ENCODE measurements around the gene CAVIN3. TPM values are rescaled to one million over a fixed set of nuclear protein-coding genes. Genes with fewer than 3 reads are reported as not detected.

The CAVIN3 gene
- total RNA-seq, 1 experiment from 2014 or later, result 18.6 TPM

DNA sequence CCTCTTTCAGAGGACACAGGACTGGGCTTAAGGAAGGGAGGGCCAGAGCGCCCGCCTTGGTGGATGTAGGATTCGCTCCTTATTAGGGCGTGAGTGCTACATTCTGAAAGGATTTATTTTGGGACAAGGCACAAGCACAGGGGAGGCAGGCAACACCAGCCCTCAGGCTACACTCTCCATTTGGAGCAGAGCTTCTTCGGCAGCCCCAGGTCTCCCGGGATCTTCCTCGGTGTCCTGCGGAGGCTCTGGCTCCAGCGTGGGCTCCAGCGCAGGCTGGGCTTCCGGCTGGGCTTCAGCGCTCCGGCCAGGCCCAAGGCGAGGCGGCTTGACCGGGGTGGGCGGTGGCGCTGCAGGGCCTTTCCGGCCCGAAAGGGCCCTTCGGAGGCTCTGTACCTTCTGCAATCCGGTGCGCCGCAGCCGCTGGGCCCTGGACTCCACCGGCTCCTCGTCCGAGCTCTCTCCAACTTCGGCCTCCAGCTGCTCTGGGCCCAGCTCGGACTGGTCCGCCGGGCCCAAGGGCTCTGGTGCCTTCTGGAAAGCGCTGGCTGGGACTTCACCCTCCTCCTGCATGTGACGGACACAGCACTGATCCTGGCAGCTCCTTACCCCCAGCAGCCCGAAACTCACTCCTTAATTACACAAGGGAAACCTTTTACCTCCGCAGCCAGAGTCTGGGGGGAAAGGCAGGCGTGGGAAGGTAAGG is 1.1 kb downstream of the CAVIN3 start:
- Histone ChIP-seq H3K4me1 (ENCODE audit: control insufficient read depth in 1 of 2, insufficient read depth in 2 of 2, low read length in 2 of 2) (peaks cover 36 to 52% of the 10 kb centered on the region in 2 experiments), H2AFZ (ENCODE audit: low read depth, low read length, poor library complexity, severe bottlenecking) (no peak overlapping the region), H3K9ac (ENCODE audit: low read length) (peak overlapping the region; percentile 74), H3K9me3 (ENCODE audit: control insufficient read depth in 1 of 2, insufficient read depth in 1 of 2, low read depth in 1 of 2, low read length in 2 of 2) (no peaks in the 10 kb centered on the region), H3K27ac (ENCODE audit: low read depth, low read length) (peak overlapping the region; percentile 94), H3K27me3 (ENCODE audit: insufficient read depth, low read length) (no peaks in the 10 kb centered on the region), H3K36me3 (ENCODE audit: control insufficient read depth in 1 of 2, insufficient read depth in 2 of 2, low read length in 2 of 2) (no peaks in the 10 kb centered on the region), H3K79me2 (ENCODE audit: insufficient read depth, low read length) (no peaks in the 10 kb centered on the region), H3K9me2 (ENCODE audit: insufficient read depth) (no peaks in the 10 kb centered on the region), H3K4me2 (ENCODE audit: low read length) (peak overlapping the region; percentile 89), H3K4me3 (replicated peaks in 1 of 2; ENCODE audit: low read depth in 1 of 2, low read length in 2 of 2) (peak overlapping the region; percentile 49 to 64), H4K20me1 (ENCODE audit: insufficient read depth) (no peaks in the 10 kb centered on the region)
- TF ChIP-seq, protein P1, sequence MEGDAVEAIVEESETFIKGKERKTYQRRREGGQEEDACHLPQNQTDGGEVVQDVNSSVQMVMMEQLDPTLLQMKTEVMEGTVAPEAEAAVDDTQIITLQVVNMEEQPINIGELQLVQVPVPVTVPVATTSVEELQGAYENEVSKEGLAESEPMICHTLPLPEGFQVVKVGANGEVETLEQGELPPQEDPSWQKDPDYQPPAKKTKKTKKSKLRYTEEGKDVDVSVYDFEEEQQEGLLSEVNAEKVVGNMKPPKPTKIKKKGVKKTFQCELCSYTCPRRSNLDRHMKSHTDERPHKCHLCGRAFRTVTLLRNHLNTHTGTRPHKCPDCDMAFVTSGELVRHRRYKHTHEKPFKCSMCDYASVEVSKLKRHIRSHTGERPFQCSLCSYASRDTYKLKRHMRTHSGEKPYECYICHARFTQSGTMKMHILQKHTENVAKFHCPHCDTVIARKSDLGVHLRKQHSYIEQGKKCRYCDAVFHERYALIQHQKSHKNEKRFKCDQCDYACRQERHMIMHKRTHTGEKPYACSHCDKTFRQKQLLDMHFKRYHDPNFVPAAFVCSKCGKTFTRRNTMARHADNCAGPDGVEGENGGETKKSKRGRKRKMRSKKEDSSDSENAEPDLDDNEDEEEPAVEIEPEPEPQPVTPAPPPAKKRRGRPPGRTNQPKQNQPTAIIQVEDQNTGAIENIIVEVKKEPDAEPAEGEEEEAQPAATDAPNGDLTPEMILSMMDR (IDR thresholded peaks at IDR 0.05 in 2 of 3, conservative IDR thresholded peaks at IDR 0.05 in 1 of 3; ENCODE audit: borderline replicate concordance in 1 of 3, insufficient read depth in 1 of 3, low read depth in 2 of 3, low read length in 2 of 3), result no peak
- TF ChIP-seq POLR2AphosphoS5 (IDR thresholded peaks at IDR 0.05; ENCODE audit: low read depth, low read length) (no peak), EGR1 (IDR thresholded peaks at IDR 0.05; ENCODE audit: low read depth) (no peak), ZFX (IDR thresholded peaks at IDR 0.05) (no peak), ZNF274 (IDR thresholded peaks at IDR 0.05; ENCODE audit: low read depth, low read length) (no peak), JUND (IDR thresholded peaks at IDR 0.05) (no peak), TCF7L2 (IDR thresholded peaks at IDR 0.05; ENCODE audit: borderline replicate concordance, extremely low read depth, insufficient read depth, insufficient read length) (no peak), FOSL1 (IDR thresholded peaks at IDR 0.05; ENCODE audit: low read depth) (no peak), ZBTB33 (IDR thresholded peaks at IDR 0.05; ENCODE audit: extremely low read depth, insufficient replicate concordance, low read length) (no peak), MAX (IDR thresholded peaks at IDR 0.05) (no peak), SIN3A (IDR thresholded peaks at IDR 0.05; ENCODE audit: low read depth) (no peak; the same call in 1 of the 2 replicates), POLR2A (IDR thresholded peaks at IDR 0.05; ENCODE audit: borderline replicate concordance, extremely low read depth, insufficient read depth, insufficient read length) (no peak), CBX3 (IDR thresholded peaks at IDR 0.05; ENCODE audit: low read depth) (no peak)
- TF ChIP-seq, protein P2, sequence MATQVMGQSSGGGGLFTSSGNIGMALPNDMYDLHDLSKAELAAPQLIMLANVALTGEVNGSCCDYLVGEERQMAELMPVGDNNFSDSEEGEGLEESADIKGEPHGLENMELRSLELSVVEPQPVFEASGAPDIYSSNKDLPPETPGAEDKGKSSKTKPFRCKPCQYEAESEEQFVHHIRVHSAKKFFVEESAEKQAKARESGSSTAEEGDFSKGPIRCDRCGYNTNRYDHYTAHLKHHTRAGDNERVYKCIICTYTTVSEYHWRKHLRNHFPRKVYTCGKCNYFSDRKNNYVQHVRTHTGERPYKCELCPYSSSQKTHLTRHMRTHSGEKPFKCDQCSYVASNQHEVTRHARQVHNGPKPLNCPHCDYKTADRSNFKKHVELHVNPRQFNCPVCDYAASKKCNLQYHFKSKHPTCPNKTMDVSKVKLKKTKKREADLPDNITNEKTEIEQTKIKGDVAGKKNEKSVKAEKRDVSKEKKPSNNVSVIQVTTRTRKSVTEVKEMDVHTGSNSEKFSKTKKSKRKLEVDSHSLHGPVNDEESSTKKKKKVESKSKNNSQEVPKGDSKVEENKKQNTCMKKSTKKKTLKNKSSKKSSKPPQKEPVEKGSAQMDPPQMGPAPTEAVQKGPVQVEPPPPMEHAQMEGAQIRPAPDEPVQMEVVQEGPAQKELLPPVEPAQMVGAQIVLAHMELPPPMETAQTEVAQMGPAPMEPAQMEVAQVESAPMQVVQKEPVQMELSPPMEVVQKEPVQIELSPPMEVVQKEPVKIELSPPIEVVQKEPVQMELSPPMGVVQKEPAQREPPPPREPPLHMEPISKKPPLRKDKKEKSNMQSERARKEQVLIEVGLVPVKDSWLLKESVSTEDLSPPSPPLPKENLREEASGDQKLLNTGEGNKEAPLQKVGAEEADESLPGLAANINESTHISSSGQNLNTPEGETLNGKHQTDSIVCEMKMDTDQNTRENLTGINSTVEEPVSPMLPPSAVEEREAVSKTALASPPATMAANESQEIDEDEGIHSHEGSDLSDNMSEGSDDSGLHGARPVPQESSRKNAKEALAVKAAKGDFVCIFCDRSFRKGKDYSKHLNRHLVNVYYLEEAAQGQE (IDR thresholded peaks at IDR 0.05; ENCODE audit: low read depth), result no peak
- BruUV-seq (replicated peaks), result TSS peak; percentile 68
- intact Hi-C loops (cut with micrococcal nuclease), result no loop called here
- ChIA-PET CTCF (interaction anchor here (1.0 to 1.7 kb wide), 4 partner anchors 34 to 68 kb away, joined by 6 to 18 read pairs (median 8); no protein-coding TSS in a partner anchor), POLR2A (no interaction called here), RAD21 (ENCODE audit: low non-redundant PET in 1 of 2, low total read pairs in 2 of 2, uncharacterized antibody in 2 of 2, unreplicated experiment in 2 of 2) (interaction anchor here in 1 of 2 experiments (1.2 kb wide), 1 partner anchor 34 kb away, joined by 3 read pairs; no protein-coding TSS in a partner anchor)
- ATAC-seq, result peak; percentile 0; the same call in 1 of the 2 replicates
- no peak for DNase-seq (ENCODE audit: low read depth, low spot score)

Measured in HCT116 (cell line).